Activated naive CD4-positive, alpha-beta T cell treated with anti-CD3 and anti-CD28 coated beads, Interleukin-2, amount 50 U/mL, for 72 hours (primary cell): Measurements from ENCODE around the gene HERPUD2. TPM values are rescaled to one million over a fixed set of nuclear protein-coding genes. Genes with fewer than 3 reads are reported as not detected.

Source experiments
- ATAC-seq, 2 donors: fragments of 150-1000 bp; cut with Tn5 transposase; 2 replicates each; pipeline ENCODE4 v1.10.0; 2021; ENCODE audit warnings: mild to moderate bottlenecking in 2 of 2, moderate library complexity in 2 of 2
- DNase-seq, 2 donors: peaks; one replicate each; pipeline ENCODE4 v3.0.0; 2021 to 2022; ENCODE audit warnings: low spot score in 2 of 2
- H3K27ac Mint-ChIP-seq, 2 donors: one replicate each; pipeline ENCODE4 v1.8.0; 2022; ENCODE audit warnings: mild to moderate bottlenecking in 2 of 2, mixed read lengths in 2 of 2
- H3K36me3 Mint-ChIP-seq, 2 donors: one replicate each; pipeline ENCODE4 v1.8.0; 2022; ENCODE audit warnings: mixed read lengths in 2 of 2
- H3K9me3 Mint-ChIP-seq, 2 donors: one replicate each; pipeline ENCODE4 v1.8.0; 2022; ENCODE audit warnings: mixed read lengths in 2 of 2
- total RNA-seq, 2 donors: library from RNA; stranded (reverse); gene quantifications; one replicate each; pipeline ENCODE4 v1.2.3, GENCODE V29; 2022

HERPUD2 gene, protein sequence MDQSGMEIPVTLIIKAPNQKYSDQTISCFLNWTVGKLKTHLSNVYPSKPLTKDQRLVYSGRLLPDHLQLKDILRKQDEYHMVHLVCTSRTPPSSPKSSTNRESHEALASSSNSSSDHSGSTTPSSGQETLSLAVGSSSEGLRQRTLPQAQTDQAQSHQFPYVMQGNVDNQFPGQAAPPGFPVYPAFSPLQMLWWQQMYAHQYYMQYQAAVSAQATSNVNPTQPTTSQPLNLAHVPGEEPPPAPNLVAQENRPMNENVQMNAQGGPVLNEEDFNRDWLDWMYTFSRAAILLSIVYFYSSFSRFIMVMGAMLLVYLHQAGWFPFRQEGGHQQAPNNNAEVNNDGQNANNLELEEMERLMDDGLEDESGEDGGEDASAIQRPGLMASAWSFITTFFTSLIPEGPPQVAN
- 10 to 100 TPM; 21.9 to 22.3 TPM for total RNA-seq

DNA sequence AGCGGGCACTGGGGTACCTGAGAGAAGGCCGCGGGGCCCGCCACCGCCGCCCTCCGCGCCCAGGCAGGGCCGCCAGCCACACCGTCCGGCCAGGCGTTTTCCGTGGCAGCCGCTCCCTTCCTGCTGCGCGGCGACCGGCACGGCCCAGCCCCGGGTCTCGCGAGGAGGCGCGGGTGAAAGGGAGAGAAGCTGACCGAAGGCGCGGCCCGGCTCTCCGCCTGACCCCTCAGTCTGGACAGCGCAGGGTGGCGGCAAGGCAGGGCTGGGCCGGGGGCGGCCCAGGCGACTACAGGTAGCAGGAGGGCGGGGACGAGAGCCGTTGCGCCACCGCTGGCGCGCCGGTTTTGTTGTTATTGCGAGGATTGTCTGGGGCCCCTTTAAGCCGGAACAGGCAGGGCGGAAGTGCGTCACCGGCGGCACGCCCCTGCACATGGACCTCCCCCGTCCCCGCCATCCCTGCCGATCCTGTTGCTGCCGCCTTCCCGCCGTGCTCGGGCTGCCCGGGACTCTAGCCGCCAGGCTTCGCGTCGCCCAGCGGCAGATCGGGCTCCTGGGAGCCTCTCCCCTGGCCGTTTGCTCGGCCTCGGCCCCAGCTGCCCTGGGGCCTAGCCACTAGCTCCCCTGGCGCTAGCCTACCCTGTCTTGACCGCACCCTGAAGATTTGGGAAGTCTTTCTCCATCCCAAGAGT, at the start of gene HERPUD2:
HERPUD2 (minus strand) TSS at position 352 of the 689 bp plus-strand sequence. CDS start 805 bp downstream, outside the sequence.
- ATAC-seq (peak; percentile 86 to 89), DNase-seq (peak; percentile 87 to 92)
- Mint-ChIP-seq H3K36me3 (peaks cover 30 to 32% of the 10 kb centered on the region in 2 donors), H3K9me3 (peaks cover 5 to 7% of the 10 kb centered on the region in 2 donors), H3K27ac (peak within 1 kb of the TSS; percentile 97 to 98)

GRCh38 chr7:35738889-35739288, 44.0 kb upstream of the HERPUD2 start:
- ATAC-seq (no peak), DNase-seq (no peak)
- Mint-ChIP-seq H3K36me3 (peaks cover 10% of the 10 kb centered on the region in 2 donors), H3K9me3 (peaks cover 7 to 9% of the 10 kb centered on the region in 2 donors), H3K27ac (no peak overlapping the region)

GRCh38 chr7:35736725-35737124, 41.8 kb upstream of the HERPUD2 start:
- ATAC-seq (no peak), DNase-seq (no peak)
- H3K36me3 Mint-ChIP-seq = peaks cover 0 to under 1% of the 10 kb centered on the region in 2 donors
- peaks cover 0 to 3% of the 10 kb centered on the region in 2 donors for H3K9me3 Mint-ChIP-seq
- H3K27ac Mint-ChIP-seq = no peak overlapping the region

GRCh38 chr7:35735396-35735795, 40.5 kb upstream of the HERPUD2 start:
- Mint-ChIP-seq H3K27ac (no peak overlapping the region), H3K36me3 (no peaks in the 10 kb centered on the region), H3K9me3 (no peaks in the 10 kb centered on the region)
- no peak for DNase-seq
- ATAC-seq = no peak

DNA sequence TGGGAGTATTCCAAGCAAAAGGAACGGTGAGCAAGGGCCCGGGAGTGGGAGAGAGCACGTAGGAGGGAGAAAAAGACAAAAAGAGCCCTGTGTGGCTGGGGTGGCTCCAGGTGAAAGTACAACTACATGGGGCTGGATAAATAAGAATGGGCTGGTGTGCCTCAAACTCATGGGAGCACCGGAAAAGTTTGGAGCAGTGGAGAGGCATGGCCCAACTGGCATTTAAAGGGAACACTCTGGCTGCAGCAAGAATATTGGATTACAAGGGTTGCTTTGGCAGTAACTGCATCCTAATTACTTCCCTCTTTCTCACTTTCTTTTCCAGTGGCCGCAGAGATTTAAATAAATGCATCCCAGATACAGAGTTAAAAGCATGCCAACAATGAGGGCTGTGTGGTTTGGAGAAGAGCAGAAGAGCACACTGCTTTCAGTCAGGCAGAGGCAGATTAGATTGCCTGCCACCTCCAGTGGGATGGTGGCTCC, 39.1 kb upstream of the HERPUD2 start:
- Mint-ChIP-seq H3K36me3 (no peaks in the 10 kb centered on the region), H3K9me3 (no peaks in the 10 kb centered on the region), H3K27ac (no peak overlapping the region)
- ATAC-seq (no peak), DNase-seq (no peak)

- Mint-ChIP-seq H3K27ac (no peak overlapping the region), H3K36me3 (no peaks in the 10 kb centered on the region), H3K9me3 (no peaks in the 10 kb centered on the region)
- ATAC-seq (no peak), DNase-seq (no peak)
Observed at GRCh38 chr7:35731349-35731748, 36.4 kb upstream of the HERPUD2 start.

GRCh38 chr7:35729061-35729783, 34.3 kb upstream of the HERPUD2 start:
- no peaks in the 10 kb centered on the region for H3K36me3 Mint-ChIP-seq
- H3K9me3 Mint-ChIP-seq = no peaks in the 10 kb centered on the region
- peak overlapping the region; percentile 33 to 80 for H3K27ac Mint-ChIP-seq
- no peak for DNase-seq
- peak; percentile 62 to 66 for ATAC-seq

- DNase-seq (no peak), ATAC-seq (no peak)
- Mint-ChIP-seq H3K9me3 (no peaks in the 10 kb centered on the region), H3K36me3 (no peaks in the 10 kb centered on the region), H3K27ac (peak overlapping the region; percentile 5 to 33)
Observed at GRCh38 chr7:35728412-35729060, 33.6 kb upstream of the HERPUD2 start.

DNA sequence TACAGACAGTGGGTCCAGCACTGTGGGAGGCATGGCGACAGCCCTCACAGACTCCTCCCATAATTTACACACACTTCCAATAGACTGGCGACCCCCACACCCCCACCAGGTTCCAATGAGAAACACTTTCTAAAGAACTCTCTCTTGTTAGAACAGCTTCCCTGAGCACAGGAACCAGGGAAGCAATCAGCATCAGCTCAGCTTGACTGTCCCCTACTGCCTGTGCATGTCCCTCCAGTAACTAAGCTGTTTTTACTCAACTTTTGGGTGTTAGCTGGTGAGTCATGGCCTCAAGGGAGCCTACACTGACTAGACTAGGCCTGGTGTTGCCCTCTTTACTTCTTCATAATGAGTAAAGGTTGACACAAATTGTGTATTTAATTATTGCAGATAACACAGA, 32.6 kb upstream of the HERPUD2 start:
- Mint-ChIP-seq H3K9me3 (peaks cover 0 to 4% of the 10 kb centered on the region in 2 donors), H3K36me3 (peaks cover 0 to 5% of the 10 kb centered on the region in 2 donors), H3K27ac (no peak overlapping the region)
- DNase-seq = peak in 1 of 2 donors; percentile 42
- peak; percentile 54 to 75 for ATAC-seq

GRCh38 chr7:35726654-35727053, 31.7 kb upstream of the HERPUD2 start:
- Mint-ChIP-seq H3K36me3 (peaks cover 0 to 6% of the 10 kb centered on the region in 2 donors), H3K27ac (no peak overlapping the region), H3K9me3 (peaks cover 0 to 8% of the 10 kb centered on the region in 2 donors)
- ATAC-seq (no peak), DNase-seq (no peak)

DNA sequence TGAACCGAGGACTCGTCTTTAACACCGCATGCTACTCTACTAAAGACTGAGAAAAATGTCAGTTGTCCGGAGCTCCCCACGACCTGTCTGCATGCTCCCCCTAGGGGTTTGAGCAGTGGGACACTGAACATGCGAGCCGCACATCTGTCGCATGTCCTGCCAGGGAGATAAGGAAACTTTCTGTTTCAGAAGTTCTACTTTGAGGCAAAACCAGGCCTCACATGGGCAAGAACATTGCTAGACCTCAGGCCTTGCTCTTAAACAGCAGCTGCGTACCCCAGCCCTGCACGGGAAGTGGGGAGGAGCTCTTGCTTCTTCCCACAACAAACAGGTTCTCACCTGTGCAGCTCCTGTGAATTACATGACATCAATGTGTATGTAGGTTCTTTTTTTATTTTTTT, 30.3 kb upstream of the HERPUD2 start:
- peak overlapping the region in 1 of 2 donors; percentile 60 for H3K27ac Mint-ChIP-seq
- H3K9me3 Mint-ChIP-seq = peaks cover 0 to 8% of the 10 kb centered on the region in 2 donors
- DNase-seq = peak in 1 of 2 donors; percentile 39
- peaks cover 0 to 6% of the 10 kb centered on the region in 2 donors for H3K36me3 Mint-ChIP-seq
- peak; percentile 10 to 21 for ATAC-seq

DNA sequence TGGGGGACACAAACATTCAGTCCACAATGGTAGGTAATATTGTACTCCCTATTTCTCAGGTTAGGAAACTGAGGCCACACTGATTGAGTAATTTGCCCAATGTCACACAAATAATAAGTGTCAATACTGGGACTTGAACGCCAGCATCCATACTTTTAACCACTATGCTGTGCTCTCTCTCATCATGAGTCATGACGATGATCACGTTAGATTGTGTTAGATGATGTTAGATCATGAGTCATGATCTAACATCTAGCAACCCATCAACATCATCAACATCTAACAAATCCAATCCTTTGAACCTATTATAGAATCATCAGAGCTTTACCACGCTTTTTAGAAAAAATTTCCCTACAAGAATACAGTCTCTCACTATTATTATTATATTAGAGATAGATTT, 28.1 kb upstream of the HERPUD2 start:
- Mint-ChIP-seq H3K36me3 (peaks cover 0 to 6% of the 10 kb centered on the region in 2 donors), H3K27ac (peak overlapping the region; percentile 77 to 95), H3K9me3 (peaks cover 0 to 8% of the 10 kb centered on the region in 2 donors)
- peak; percentile 79 to 80 for ATAC-seq
- DNase-seq = no peak

GRCh38 chr7:35722054-35722849, 27.3 kb upstream of the HERPUD2 start:
- Mint-ChIP-seq H3K27ac (peak overlapping the region; percentile 77 to 95), H3K9me3 (peaks cover 0 to 8% of the 10 kb centered on the region in 2 donors), H3K36me3 (peaks cover 0 to 6% of the 10 kb centered on the region in 2 donors)
- peak in 1 of 2 donors; percentile 48 for DNase-seq
- peak; percentile 87 to 92 for ATAC-seq

- no peak overlapping the region for H3K27ac Mint-ChIP-seq
- H3K36me3 Mint-ChIP-seq = peaks cover 0 to 6% of the 10 kb centered on the region in 2 donors
- H3K9me3 Mint-ChIP-seq = peaks cover 0 to 8% of the 10 kb centered on the region in 2 donors
- ATAC-seq (no peak), DNase-seq (no peak)
Observed at GRCh38 chr7:35721288-35721687, 26.4 kb upstream of the HERPUD2 start.

GRCh38 chr7:35720849-35721248, 25.9 kb upstream of the HERPUD2 start:
- Mint-ChIP-seq H3K9me3 (peaks cover 0 to 8% of the 10 kb centered on the region in 2 donors), H3K36me3 (peaks cover 0 to 6% of the 10 kb centered on the region in 2 donors), H3K27ac (no peak overlapping the region)
- DNase-seq (no peak), ATAC-seq (no peak)
